AG04449 (cell line): ENCODE results near the gene MED14.

ENCODE experiments used
- CTCF ChIA-PET: fragments of 350-600 bp; formaldehyde crosslinking; extraction: SDS; loops from one replicate; lab custom pipeline; 2021; ENCODE audit warnings: antibody characterized with exemption; lab: Yijun Ruan, JAX
- POLR2A ChIA-PET: fragments of 400-600, 350-600 bp; formaldehyde crosslinking; extraction: SDS; loops from one replicate; lab custom pipeline; 2020; ENCODE audit warnings: antibody characterized with exemption, inconsistent platforms; lab: Yijun Ruan, JAX
- DNase-seq: peaks from one replicate; pipeline ENCODE4 v3.0.0-alpha.2; 2010; ENCODE audit warnings: low read depth, low spot score
- H3K4me3 ChIP-seq: 2 replicates; pipeline ENCODE4 v1.5.1; 2011; ENCODE audit warnings: low read depth, mild to moderate bottlenecking, control low read depth, low read length
- TF ChIP-seq, protein P1 (sequence below): IDR thresholded peaks from one replicate; pipeline ENCODE4 v1.5.1; 2011; ENCODE audit warnings: mild to moderate bottlenecking, moderate library complexity, low read length, control low read depth, inconsistent platforms; ENCODE audit not compliant: insufficient read depth; ENCODE audit errors: missing control alignments

MED14 gene

GRCh38 chrX:40755291-40756249, 20.2 kb upstream of the MED14 start:
- CTCF ChIA-PET: no interaction called here
- H3K4me3 ChIP-seq: no peak overlapping the region
- TF ChIP-seq, protein P1, sequence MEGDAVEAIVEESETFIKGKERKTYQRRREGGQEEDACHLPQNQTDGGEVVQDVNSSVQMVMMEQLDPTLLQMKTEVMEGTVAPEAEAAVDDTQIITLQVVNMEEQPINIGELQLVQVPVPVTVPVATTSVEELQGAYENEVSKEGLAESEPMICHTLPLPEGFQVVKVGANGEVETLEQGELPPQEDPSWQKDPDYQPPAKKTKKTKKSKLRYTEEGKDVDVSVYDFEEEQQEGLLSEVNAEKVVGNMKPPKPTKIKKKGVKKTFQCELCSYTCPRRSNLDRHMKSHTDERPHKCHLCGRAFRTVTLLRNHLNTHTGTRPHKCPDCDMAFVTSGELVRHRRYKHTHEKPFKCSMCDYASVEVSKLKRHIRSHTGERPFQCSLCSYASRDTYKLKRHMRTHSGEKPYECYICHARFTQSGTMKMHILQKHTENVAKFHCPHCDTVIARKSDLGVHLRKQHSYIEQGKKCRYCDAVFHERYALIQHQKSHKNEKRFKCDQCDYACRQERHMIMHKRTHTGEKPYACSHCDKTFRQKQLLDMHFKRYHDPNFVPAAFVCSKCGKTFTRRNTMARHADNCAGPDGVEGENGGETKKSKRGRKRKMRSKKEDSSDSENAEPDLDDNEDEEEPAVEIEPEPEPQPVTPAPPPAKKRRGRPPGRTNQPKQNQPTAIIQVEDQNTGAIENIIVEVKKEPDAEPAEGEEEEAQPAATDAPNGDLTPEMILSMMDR: no peak
- DNase-seq: no peak
- POLR2A ChIA-PET: interaction anchor here (0.6 kb wide), 1 partner anchor 343 kb away, joined by 3 read pairs; no protein-coding TSS in a partner anchor

- TF ChIP-seq, protein P1: no peak
- no peak overlapping the region for H3K4me3 ChIP-seq
- ChIA-PET POLR2A (no interaction called here), CTCF (interaction anchor here (1.0 kb wide), 1 partner anchor 45 kb away, joined by 3 read pairs; no protein-coding TSS in a partner anchor)
- DNase-seq: no peak
Observed at GRCh38 chrX:40749681-40750494, 14.5 kb upstream of the MED14 start.

DNA sequence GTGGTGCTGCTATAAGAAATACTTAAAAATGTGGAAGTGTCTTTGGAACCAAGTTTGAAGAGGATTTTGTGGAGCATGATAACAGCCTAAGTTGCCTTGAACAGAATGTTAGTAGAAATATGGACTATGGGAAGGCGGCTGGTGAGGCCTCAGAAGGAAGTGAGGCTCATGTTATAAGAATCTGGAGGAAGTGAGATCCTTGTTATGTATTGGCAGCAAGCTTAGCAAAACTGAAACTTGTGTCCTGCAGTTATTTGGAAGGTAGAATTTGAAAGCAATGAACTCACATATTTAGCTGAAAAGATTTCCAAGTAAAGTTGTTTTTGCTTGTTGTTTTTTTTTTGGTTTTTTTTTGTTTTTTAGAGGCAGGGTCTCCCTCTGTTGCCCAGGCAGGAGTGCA, 13.6 kb upstream of the MED14 start:
- TF ChIP-seq, protein P1: no peak
- ChIA-PET CTCF (interaction anchor here (1.0 kb wide), 1 partner anchor 46 kb away, joined by 3 read pairs; no protein-coding TSS in a partner anchor), POLR2A (no interaction called here)
- no peak overlapping the region for H3K4me3 ChIP-seq
- no peak for DNase-seq

DNA sequence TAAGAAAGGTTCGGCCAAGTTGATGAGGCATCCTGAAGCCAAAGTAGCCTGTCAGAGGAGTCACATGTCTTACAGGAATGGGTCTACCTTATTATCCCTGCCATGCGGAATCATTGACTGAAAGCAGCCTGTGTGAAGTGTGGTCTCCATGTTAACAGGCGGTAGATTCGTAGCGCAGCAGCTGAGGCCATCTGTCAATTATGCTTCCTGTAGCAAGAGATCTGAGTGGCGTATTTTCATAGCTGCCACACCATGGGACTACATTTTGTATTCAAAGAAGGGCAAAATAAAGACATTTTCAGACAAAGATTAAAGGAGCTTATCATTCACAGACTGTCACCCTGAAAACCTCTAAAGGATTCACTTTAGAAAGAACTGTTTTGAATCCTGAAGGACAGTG, 11.2 kb upstream of the MED14 start:
- ChIA-PET POLR2A (no interaction called here), CTCF (no interaction called here)
- H3K4me3 ChIP-seq: no peak overlapping the region
- no peak for DNase-seq
- TF ChIP-seq, protein P1: no peak

- TF ChIP-seq, protein P1: no peak
- ChIA-PET CTCF (interaction anchor here (0.9 kb wide), 1 partner anchor 85 kb away, joined by 4 read pairs; no protein-coding TSS in a partner anchor), POLR2A (no interaction called here)
- no peak for DNase-seq
- H3K4me3 ChIP-seq: peak overlapping the region; percentile 76
Observed at GRCh38 chrX:40736170-40736505, 796 bp upstream of the MED14 start.

GRCh38 chrX:40734971-40735324, 394 bp downstream of the MED14 start:
- TF ChIP-seq, protein P1: no peak
- CTCF ChIA-PET: interaction anchor here (1.6 kb wide), 1 partner anchor 83 kb away, joined by 4 read pairs; no protein-coding TSS in a partner anchor
- DNase-seq: no peak
- POLR2A ChIA-PET: interaction anchor here (0.9 kb wide), 1 partner anchor 350 kb away, joined by 4 read pairs; no protein-coding TSS in a partner anchor
- peak overlapping the region; percentile 76 for H3K4me3 ChIP-seq
